Esophagus mucosa (tissue), 1 donor: Measurements from ENCODE around the gene GAK. TPM values are rescaled to one million over a fixed set of nuclear protein-coding genes. Genes with fewer than 3 reads are reported as not detected.
"Not testable (repeated sequence)": the region's sequence is repeated elsewhere in the genome, so short reads cannot be mapped to it uniquely, and the experiment has no call there.

ENCODE experiments used
- ATAC-seq: fragments of 200-7000 bp; cut with Tn5 transposase; one replicate; pipeline ENCODE4 v1.9.1; 2020
- total RNA-seq: library from RNA; stranded (reverse); gene quantifications from one replicate; pipeline ENCODE4 v1.2.4, GENCODE V29; 2023
- donor health status: DM: yes; HTN: yes; CAD: no.

The GAK gene
- total RNA-seq, result 69.1 TPM

DNA sequence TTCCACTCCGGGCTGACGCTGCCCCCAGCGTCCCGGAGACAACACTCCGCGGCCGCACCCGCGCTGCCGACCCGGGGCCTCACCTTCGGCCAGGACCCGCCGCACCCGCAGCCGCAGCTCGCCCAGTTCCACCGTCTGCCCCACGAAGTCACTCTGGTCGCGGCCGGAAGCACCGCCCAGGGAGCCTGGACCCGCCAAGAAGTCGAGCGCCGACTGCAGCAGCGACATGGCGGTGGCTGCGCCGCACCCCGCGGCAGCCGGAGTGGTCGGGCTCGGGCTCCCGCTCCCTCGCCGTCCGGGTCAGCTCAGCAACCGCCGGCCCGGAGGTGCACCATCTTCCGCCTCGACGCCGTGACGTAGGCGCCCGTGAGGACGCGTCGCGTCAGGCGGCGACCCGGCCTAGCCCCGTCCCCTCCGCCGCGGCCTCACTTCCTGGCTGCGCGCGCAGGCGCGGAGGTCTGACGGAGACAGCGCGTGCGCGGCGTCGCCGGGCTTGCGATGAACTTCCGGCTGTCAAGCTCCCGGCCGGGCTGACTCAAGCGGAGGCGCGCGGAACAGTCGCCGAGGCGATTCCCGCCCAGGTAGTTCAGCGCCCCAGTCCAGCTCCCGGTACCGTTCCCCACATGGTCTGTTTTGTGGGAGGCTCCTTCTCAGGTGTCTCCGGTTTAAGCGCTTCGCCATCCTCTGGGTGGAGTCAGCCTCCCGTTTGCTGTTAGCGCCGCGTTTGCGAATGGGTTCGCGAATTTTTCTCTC lies at the start of gene GAK, which contains the start of gene TMEM175:
Gene GAK (minus strand): TSS at position 357 of the 753 bp plus-strand sequence. CDS start 129 bp downstream, at position 228.
Gene TMEM175 (plus strand): TSS at position 501 of the 753 bp plus-strand sequence. CDS start 15,280 bp downstream, outside the sequence.
- ATAC-seq, result peak; percentile 97

DNA sequence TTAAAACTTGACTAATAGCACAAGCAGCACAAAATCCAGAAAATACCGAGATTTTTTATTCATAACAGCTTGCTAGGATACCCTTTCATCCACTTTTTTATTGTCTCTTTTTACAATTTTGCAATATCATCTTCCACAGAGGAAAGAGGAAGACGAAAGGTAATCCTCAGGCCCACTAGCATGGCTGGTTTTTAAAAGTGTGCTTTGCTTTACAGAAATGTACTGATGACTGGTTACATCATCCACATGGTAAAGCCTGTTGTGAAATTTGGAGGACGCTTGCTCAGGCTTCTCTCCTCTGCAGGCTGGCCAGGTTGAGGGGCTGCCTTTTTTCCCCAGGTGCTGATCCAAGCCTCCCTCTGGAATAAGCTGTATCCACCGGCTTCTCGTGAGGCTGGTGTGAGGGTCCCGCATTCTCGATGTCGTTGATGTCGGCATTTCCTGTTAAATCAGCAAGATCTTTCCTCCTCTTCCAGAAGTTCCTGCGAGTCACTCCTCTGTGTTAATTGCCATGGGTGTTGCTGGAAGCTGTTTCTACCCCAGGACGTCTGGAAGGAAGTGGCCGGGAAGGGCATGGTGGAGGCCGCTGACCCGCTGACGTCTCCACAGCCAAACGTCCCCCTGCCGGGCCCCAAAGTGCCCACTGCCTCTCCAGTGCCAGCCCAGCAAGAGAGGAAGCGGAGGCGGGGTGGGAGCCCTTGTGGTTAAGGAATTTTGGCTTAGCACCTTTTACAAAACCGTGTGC lies 47.0 kb upstream of the GAK start:
- peak; percentile 68 for ATAC-seq

DNA sequence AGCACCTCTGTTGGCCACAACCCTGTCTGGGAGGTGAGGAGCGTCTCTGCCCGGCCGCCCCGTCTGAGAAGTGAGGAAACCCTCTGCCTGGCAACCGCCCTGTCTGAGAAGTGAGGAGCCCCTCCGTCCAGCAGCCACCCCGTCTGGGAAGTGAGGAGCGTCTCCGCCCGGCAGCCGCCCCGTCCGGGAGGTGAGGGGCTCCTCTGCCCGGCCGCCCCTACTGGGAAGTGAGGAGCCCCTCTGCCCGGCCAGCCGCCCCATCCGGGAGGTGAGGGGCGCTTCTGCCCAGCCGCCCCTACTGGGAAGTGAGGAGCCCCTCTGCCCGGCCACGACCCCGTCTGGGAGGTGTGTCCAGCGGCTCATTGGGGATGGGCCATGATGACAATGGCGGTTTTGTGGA lies 43.9 kb upstream of the GAK start:
- ATAC-seq, result not testable (repeated sequence)

DNA sequence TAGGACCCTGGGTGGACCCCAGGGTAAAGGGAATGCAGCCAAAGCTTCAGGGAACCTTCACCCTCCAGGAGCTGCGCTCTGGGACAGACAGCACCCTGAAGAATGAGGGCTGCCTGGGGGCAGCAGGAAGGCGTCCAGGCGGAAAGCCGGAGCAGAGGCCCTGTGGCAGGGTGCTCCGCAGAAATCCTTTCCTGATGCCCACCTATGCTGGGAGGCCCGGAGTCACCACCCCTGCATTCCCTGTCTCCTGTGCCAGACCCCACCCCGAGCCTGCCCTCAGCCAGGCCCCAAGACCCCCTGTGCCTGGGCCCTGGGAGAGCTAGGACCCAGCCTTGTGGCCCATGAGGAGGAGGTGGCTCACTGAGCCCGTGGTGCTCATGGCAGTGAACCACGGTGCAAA lies 42.6 kb upstream of the GAK start:
- no peak for ATAC-seq

DNA sequence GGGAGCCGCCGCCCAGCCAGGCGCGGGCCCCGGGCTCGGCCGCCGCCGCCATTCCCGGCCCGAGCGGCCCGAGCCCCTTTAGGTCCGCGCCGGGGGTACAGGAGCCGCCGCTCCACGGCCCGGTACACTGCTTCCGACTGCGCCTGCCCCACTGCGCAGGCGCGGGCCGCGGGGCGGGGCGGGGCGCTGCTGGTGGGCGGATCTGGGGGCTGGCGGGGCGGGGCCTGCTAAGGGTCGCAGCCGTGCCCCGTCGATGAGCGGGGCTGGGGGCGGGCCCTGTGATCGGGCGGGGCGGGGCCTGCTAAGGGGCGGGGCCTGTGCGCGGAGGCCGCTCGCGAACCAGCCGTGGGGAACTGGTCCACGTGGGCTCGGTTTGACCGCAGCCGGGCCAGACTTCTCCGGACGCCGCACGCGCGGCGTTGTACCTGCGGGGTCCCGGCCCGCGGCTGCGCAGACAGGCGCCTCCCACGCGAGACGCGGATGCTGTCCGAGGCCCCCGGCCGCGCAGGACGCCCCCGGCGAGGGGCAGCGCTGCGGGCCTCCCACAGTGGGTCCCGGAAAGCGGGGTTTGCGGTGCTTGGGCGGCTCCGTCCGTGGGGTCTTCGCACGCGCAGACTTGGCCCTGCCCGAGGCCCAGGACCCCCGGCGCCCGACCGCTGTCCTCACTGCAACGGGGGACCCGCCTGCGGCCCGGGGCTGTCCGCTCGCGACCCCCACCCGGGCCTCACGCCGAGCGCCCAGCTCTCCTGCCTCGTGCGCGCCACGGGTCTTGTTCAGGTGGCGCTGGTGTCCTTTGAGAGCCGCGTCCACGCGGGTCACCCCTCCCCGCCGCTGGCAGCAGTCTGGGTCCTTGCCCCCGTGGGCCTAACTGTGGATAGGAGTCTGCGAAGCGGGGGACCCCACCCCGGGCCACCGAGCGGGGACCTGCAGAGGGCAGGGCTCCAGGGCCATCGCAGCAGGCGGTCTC lies 41.6 kb upstream of the GAK start, which contains the start of gene DGKQ:
Gene DGKQ (minus strand): TSS at position 139 of the 967 bp plus-strand sequence. CDS start 87 bp downstream, at position 52.
- ATAC-seq, result peak; percentile 93

DNA sequence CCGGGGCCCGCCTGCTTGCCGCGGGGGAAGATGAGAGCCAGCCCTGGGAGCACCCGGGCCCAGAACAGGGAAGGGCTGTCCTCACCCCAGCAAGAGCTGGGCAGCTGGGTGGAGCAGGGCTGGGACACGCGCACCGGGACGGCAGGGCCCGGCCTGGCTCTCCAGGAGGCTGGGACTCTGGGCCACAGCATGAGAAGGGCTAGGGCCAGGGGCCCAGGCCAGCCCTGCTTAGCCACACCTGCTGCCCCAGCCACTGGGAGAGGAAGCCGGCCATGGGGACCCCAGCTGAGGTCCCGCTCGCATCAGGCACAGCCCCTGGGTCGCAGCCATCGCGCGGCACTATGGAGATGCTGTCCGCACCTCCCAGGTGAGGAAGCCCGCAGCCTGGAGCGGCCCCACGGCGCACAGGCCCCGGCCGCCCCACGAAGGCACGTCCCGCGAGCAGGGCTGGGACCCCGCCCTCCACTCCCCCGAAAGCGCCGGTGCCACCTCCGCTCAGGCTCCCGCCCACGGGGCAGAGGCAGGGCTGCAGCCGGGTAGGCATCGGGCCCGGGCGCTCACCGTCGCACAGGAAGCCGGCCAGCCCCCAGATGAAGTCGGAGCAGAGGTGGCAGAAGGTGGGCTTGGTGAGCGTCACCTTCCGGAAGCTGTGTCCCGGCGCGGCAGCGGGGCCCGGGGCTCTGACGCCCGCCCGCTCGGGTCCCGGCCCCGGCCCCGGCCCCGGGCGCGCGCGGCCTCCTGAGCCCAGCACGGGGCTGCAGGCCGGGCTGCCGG lies 40.7 kb upstream of the GAK start:
- ATAC-seq, result peak; percentile 53

DNA sequence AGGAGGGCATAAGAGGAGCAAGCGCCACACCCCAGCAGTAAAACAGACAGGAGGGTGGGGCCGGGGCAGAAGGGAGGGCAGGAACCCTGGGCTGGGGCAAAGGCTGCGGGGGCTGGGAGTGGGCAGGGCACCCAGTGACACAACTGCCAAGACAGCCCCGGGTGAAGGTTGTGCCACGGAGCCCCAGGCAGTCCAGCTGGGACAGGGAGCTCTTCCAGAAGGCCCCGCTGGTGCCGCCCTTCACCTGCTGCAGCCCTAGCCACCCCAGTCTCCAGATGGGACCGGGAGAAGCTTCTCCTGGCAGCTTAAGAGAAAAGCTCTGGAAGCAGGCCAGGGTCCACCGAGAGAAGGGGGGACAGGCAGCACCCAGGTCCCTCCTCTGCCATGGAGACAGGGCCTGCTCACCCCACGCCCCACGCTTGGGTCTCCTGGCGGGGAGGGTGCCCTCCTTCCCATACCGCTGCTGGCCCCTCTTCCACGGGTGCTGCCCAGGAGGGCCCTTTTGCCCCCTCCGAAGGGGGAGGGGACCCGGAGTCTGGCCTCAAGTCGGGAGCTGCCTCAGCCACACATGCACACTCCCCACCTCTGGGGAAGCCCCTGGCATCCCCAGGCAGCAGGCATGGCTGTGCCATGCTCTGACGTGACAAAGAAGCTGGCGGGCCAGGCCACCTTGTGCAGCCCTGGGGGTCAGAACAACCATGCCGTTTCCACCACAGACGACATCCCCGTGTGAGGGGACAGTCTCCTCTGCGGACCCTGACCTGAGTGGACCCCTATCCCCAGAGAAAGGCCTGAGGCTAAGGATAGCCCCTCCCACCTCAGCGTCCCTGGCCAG lies 39.8 kb upstream of the GAK start:
- peak; percentile 37 for ATAC-seq

DNA sequence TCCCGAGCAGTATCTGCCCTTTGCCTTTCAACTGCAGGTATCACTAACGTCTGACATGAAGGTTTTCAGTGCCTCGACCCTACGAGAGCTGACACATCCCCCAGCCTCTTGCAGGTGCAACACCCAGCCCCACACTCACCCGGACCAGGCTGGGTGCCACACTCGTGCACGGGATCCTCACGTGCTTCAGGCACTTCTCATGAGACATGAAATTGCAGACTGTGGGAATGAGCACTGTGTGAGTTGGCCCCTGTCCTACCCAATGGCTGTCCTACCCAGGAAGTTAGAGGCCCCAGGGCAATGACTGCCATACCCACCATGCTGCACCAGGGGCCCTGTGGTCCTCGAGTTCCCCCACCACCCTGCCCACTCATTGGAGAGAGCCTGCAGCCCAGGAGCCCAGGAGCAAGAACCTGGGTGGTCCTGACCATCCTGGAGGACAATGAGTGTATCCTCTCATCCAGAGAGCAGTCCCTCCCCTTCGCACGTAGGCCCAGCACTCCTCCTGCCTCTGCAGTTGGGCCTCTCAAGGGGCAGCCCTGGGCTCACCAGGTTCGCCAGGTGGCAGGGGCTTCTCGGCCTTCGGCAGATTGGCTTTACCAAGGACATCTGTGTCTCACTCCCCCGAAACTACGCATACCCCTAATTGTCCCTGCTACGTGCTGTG lies 38.9 kb upstream of the GAK start:
- ATAC-seq, result no peak

DNA sequence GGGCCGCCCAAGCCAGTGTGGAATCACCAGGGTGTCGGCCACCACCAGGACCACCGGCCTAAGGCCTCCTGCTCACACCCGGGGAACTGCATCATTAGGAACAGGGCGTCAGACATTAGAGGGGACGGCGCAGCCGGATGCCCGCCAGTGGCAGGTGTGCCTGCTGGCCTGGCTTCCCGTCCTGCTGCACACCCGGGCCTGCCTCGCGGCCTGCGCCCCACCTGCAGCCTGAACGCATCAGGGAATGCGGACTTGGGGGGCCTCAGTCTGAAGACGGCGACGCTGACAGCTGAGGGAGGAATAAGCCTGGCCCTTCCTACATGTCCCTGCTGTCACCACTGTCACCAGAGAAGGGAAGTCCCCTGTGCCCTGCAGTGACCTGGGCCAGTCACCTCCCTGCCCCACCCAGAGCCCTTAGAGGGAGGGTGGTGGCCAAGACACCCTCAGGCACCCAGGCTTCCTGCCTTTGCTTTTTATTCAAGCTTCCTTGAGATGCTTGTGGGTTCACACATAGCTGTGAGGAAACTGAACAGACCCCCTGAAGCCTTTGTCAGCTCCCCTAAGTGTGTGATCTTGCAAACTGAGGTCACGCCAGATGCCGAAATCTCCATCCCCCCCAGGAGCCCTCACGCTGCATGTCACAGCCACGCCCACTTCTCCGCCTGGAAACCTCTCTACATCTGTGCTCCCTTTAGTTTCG lies 38.1 kb upstream of the GAK start:
- no peak for ATAC-seq

DNA sequence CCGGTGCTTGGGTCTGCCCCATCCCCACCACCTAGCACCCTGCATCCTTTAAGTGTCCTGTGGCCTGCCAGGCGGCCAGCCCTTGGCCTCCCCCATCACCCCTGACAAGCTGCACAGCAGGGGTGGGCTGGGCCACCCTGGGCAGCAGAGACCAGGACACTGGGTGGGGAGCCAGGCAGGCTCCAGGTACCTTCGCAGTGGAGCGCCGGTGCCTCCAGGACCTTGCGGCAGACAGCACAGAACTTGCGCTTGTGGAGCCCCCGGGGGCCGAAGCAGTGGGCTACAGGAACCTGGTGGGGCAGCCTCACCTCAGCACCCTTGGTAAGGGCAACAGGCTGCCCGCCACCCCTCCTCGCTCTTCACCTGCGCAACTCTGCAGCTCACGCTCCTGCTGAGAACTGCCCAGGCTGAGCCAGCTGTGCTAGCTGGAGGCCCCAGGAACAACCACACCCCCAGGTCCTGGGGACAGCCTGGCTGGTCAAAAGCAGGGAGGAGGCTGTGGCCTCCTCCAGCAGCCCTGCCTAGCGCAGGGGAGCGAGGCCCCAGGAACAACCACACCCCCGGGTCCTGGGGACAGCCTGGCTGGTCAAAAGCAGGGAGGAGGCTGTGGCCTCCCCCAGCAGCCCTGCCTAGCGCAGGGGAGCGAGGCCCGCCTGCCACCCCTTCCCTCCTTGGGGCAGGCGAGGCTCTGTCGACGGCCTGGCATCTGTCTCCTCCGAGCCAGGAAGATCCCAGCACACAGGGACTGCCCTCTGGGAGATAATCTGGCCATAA lies 36.7 kb upstream of the GAK start:
- no peak for ATAC-seq

DNA sequence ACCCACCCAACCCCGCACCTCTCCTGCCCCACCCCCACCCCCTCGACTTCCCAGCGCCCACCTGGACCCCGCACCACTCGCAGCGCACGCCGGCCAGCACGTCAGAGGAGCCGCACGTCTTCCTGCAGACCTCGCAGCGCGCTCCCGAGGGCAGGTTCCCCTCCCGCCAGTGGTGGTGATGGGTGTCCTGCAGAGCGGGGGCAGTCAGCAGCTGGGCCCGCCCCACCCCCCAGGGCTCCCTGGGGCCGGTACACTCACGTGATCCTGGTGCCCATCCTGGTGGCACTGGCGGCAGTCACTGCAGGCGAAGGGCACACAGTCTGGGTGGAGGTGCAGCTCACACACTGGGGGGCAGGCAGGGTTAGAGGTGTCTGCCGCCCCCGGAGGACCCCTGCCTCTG lies 36.1 kb upstream of the GAK start:
- no peak for ATAC-seq

DNA sequence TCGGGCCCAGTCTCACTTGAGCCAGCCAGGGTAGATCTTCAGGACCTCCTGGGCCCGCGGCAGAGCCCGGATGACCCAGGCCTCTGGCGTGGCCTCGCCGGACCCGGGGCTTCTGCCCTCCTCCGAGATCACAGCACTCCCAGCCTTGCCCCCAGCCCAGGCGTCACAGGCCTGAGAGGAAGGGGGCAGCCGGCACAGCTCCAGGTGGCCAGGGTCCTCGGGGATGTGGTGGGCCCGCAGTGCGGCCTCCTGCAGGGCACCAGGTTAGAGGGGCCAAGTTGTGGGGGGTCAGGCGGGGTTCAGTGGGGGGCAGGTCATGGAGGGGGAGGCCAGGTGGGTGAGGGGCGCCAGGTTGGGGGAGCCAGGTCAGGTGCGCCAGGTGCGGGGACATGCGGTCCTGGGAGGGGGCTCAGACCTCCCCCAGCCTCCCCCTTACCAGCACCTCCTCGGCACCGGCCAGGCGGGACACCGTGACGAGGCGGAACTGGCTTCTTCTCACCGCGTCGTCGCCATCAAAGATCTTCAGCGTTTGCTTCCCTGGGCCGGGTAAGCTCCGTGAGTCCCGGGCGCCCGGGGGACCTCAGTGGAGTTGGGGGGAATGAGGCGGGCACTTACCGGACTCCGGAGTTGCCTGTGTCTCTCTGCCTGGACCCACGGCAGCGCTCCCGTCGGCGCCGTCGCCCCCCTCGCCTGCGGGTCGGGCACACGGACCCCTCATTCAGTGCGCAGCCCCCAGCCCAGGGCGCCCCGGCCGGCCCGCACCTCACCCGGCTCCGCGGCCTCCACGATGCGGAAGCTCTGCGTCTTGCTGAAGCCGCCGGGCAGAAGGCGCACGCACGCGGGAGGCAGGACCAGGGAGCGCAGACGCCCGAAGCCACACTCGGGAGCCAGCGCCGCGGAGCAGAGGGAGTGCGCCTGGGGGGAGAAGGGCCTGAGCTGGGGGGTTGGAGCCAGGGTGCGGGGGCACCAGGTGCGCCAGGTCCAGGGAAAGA lies 35.3 kb upstream of the GAK start:
- no peak for ATAC-seq

DNA sequence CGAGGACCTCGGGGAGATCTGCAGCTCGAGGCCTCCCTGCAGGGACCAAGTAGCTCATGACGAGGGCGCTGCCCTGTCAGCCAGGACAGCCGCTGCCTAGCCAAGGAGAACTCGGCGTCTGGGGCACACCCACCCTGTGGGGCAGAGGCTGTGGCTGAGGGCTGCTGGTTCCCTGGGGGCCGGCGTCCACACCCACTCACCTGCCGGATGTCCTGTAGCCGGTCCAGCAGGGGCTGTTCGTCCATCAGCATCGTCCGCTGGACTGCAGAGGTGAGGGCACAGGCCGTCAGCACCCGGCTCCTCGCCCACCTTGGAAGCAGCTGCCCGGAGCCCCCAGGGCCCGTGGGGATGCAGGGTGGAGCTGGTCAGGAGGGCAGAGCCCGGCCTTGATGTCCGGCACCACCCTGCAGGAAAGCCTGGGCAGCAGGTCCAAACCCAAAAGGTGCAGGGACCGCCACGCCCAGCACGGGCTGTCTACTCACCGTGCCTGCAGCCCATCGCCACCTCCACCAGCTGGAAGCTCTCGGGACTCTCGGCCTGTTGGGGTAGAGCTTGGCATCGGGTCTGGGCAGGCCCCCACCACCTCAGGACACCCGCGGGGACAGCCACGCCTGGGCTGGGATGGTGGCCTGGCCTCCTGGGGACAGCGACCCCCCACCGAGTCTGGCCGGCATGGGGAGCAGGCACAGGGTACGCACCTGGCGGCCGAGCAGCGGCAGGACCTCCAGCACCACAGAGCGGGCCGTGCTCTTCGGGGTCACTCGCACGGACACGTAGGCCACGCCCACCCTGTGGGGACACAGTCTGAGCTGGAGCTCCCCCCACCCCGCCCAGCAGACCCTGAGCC lies 34.4 kb upstream of the GAK start:
- ATAC-seq, result no peak

DNA sequence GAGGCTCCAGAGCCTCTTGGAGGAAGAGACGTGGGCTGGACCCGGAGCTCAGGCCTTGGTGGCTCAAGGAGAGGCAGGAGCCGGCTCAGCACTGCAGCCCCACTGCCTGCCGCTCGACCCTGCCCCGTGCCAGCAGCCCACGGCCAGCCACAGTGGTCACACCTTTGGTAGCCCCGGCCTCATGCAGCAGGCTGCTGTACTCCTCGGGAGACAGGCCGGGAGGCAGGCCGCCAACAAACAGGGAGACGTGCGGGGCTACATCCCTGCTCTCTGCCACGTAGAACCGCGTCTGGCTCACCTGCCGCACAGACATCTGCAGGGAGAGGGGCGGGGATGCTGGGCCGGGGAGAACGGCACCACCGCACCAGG lies 33.6 kb upstream of the GAK start:
- ATAC-seq, result no peak

DNA sequence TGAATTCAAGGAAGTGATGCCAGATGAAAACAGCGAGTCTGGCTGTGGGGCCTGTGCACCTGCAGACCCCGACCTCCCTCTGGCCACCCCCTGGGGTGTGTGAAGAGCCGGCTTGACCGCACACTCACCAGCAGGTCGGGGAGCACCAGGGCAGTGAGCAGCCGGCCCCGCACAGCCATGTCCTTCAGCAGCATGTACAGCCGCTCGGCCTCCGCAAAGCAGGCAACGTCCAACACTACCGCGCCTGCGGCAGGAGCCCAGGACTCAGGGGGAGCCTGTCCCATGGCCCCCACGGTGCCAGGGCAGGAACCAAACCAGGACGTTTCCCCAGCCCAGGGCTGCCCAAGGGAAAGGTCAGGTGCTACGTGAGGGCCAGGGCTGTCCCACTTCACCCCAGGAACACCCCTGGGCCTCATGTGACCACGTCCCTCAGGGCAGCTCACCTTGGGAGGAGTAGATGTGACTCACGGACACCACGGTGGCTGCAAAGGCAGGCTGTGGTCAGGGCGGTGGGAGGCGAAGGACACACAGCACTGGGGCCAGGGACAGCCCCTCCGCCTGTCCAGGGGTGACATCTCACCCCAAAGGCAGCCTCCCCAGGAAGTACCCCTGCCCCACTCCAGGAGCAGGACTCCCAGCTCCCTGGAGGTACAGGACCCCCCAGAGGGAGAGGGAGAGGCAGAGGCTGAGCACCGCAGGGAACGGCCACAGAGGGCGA lies 33.1 kb upstream of the GAK start:
- ATAC-seq, result no peak
